GM12873 (cell line): ENCODE measurements around the gene SRPX.

Source experiments
- CTCF ChIP-seq: IDR thresholded peaks from 2 replicates; pipeline ENCODE4 v1.5.1; 2012; ENCODE audit warnings: low read depth, mild to moderate bottlenecking, moderate library complexity, low read length, control low read depth; ENCODE audit not compliant: insufficient read depth; ENCODE audit errors: missing control alignments

Gene SRPX

GRCh38 chrX:38206036-38206435 lies 14.6 kb downstream of the SRPX start:
- no peak for TF ChIP-seq CTCF

GRCh38 chrX:38205039-38205438 lies 15.6 kb downstream of the SRPX start:
- TF ChIP-seq CTCF: no peak

GRCh38 chrX:38192007-38192810 lies 28.5 kb downstream of the SRPX start:
- peak; percentile 57 for TF ChIP-seq CTCF

GRCh38 chrX:38189431-38190250 lies 31.0 kb downstream of the SRPX start:
- no peak for TF ChIP-seq CTCF

GRCh38 chrX:38183596-38183995 lies 37.1 kb downstream of the SRPX start:
- TF ChIP-seq CTCF: no peak

- TF ChIP-seq CTCF: no peak
Observed at GRCh38 chrX:38181357-38181756, 39.3 kb downstream of the SRPX start.

GRCh38 chrX:38178396-38178795 lies 42.3 kb downstream of the SRPX start:
- TF ChIP-seq CTCF: no peak
